ENCODE data around the gene GCH1.

DNA sequence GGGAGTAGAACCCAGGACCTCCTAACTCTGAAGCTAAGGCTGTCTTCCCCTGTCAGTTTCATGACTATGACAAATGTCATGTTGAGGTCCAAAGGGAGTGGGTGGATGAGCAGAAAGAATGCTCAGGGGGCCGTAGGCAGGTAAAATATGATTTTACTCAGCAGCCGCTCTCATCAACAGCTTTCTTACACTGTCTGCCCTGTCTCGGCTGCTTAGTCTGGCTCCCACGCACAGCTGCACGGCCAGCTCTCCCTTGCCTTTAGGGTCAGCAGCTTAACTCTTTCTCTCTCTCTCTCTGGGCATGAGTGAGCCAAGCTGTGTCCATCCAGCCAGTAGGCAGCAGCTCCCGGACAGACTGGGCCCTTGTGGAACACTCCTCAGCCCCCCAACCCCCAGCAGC lies 95.2 kb downstream of the GCH1 start:
- no peak for TF ChIP-seq YY1 (IDR thresholded peaks at IDR 0.05; ENCODE audit: insufficient read depth, insufficient read length)
- no peak for TF ChIP-seq ZNF274 (IDR thresholded peaks at IDR 0.05; ENCODE audit: low read depth, low read length)
- no peak for TF ChIP-seq SUZ12 (IDR thresholded peaks at IDR 0.05; ENCODE audit: extremely low read depth, insufficient read depth, insufficient read length)

Data from NT2/D1 (cell line).